GM18951 (cell line): Measurements from ENCODE around the gene MAP3K1.

Experiments used
- POLR2A ChIP-seq: IDR thresholded peaks from 4 replicates; pipeline ENCODE4 v1.6.1; 2011; ENCODE audit warnings: mild to moderate bottlenecking; ENCODE audit not compliant: insufficient read length, insufficient read depth; ENCODE audit errors: extremely low read depth
- in situ Hi-C: fragments of 300-500 bp; cut with MboI; formaldehyde crosslinking; loops from one replicate; pipeline ENCODE4 v1.12.0; 2022; ENCODE audit warnings: low sequenced_read_pairs, mixed read lengths, inconsistent platforms; ENCODE audit not compliant: unreplicated experiment

Gene MAP3K1

DNA sequence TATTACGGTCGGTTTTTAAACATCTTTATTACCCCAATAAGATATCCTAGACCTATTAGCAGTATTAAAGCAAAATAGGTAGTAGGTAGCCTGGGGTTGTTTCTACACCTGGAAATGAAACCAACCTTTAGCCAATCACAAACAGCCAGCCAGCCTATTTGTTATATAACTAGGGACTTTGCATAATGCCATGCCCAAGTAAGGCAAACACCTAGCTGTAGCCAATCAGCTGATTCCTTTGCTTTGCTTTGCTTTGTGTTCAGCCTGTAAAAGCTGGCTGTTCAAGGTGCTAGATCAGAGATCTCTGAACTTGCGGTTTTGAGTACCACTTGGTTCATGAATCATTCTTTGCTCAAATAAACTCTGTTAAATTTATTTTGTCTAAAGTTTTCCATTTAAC lies 47.6 kb downstream of the MAP3K1 start:
- in situ Hi-C loops: no loop called here
- TF ChIP-seq POLR2A: no peak

DNA sequence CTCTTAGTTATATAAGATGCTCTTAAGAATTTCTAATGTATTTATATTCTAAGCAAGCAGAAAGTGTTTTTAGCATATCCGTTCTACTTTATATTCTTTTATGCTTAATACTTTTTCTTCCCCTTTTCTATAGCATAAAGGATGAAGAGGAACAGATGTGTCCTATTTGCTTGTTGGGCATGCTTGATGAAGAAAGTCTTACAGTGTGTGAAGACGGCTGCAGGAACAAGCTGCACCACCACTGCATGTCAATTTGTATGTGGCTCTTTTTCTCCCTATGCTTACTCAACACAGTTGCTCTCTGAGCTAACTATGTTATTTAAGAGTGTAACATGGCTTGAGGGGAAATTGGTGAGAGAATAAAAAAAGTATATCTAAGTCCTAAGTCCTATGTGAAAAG lies 56.4 kb downstream of the MAP3K1 start:
- in situ Hi-C loops: no loop called here

DNA sequence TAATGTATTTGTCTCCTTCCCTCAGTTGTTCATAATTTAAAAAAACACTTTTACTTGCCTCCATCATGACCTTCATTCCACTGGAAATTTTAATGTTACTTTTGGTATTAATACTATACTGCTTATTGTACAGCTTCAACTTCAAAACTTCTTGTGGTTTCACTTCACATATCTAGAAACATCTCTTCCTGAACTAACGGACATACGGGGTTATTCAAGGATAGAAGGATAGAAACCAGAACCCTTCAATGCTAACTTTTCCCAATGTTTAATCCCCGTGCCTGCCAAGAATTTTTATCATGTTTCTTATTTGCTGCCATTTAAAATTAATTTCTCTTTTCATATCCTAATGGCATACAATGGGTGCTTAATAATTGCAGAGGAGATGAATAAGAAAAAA lies 57.7 kb downstream of the MAP3K1 start:
- no peak for TF ChIP-seq POLR2A
- in situ Hi-C loops: no loop called here

More for the DNA sequence above, 56.4 kb downstream of the MAP3K1 start:
- TF ChIP-seq POLR2A: no peak

DNA sequence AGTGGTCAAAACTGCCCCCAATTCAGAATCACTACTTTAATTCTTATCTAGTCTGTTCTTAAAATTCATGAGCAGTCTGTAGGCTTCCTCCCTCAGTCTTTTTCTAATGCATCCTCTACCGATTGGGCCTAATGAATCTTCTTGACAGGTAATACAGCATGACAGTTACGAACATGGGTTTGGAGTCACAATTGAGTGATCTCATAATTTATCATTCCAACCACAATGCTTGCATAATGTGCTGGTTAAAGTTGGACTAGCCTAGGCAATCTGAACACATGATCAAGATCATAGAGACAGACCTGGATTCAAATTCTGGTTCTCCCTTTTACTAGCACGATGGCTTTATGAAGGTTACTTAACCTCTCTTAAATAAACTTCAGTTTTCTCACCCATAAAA lies 61.0 kb downstream of the MAP3K1 start:
- in situ Hi-C loops: no loop called here
- no peak for TF ChIP-seq POLR2A

DNA sequence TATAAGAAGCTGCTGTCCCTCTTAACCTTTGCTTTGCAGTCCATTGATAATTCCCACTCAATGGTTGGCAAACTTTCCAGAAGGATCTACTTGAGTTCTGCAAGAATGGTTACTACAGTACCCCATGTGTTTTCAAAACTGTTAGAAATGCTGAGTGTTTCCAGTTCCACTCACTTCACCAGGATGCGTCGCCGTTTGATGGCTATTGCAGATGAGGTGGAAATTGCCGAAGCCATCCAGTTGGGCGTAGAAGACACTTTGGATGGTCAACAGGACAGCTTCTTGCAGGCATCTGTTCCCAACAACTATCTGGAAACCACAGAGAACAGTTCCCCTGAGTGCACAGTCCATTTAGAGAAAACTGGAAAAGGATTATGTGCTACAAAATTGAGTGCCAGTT lies 66.2 kb downstream of the MAP3K1 start:
- TF ChIP-seq POLR2A: no peak
- in situ Hi-C loops: no loop called here

DNA sequence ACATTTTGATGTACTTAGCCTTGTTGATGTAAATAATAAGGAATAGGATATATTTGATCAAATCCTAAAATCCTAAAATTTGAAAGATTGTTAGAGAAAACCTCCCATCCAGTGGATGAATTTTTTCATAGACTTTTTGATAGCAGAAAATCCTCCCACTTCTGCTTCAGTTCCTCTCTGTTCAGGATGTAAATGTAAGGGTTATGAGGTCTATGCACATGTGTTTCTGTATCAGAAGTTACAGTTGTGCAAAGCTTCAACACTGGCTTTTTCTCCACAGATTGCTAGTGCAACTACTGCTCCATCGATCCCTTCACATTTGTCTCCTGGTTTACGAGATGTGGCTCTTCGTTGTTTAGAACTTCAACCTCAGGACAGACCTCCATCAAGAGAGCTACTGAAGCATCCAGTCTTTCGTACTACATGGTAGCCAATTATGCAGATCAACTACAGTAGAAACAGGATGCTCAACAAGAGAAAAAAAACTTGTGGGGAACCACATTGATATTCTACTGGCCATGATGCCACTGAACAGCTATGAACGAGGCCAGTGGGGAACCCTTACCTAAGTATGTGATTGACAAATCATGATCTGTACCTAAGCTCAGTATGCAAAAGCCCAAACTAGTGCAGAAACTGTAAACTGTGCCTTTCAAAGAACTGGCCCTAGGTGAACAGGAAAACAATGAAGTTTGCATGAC lies 78.1 kb downstream of the MAP3K1 start:
- TF ChIP-seq POLR2A: no peak

DNA sequence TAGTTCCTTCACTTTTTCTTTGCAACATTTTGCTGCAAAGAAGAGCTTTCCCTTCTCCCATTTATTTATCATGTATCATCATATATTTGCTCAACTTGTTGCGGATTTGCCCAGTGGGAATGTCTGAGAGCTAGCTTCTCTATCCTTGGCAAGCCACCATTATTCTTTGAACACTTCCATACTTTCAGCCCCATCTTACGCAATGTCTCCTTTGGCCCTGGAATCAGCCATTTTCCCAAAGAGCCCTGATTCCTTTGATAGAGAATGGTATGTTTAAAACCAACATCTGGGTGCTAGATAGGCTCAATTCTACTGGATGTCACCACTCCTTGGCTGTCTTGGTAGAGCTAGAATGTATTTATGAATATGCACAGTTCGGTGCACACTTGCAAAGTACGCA lies 81.4 kb downstream of the MAP3K1 start:
- in situ Hi-C loops: loop anchor here (10.0 kb wide), 1 partner anchor 238 kb away; no protein-coding TSS in a partner anchor
- no peak for TF ChIP-seq POLR2A

More for the DNA sequence above, 78.1 kb downstream of the MAP3K1 start:
- in situ Hi-C loops: loop anchor here (10.0 kb wide), 1 partner anchor 241 kb away; no protein-coding TSS in a partner anchor

DNA sequence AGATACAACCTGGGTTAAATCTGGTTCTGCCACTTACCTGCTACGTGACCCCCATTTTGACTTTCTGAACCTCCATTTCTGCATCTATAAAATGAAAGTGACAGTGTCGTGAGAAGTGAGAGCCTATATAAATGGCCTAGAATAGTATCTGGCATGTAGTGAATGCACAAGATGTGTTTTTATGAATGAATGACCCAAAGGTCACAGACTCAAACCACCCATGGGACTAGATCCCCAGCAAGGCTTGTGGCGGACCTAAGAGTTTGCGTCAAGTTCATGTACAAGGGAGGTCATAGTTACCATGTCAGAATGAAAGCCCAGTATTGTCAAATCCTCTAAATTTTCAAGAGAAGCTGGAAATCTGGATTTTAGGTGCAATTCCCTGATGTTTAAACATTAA lies 82.9 kb downstream of the MAP3K1 start:
- in situ Hi-C loops: loop anchor here (10.0 kb wide), 1 partner anchor 237 kb away; no protein-coding TSS in a partner anchor
- TF ChIP-seq POLR2A: no peak

DNA sequence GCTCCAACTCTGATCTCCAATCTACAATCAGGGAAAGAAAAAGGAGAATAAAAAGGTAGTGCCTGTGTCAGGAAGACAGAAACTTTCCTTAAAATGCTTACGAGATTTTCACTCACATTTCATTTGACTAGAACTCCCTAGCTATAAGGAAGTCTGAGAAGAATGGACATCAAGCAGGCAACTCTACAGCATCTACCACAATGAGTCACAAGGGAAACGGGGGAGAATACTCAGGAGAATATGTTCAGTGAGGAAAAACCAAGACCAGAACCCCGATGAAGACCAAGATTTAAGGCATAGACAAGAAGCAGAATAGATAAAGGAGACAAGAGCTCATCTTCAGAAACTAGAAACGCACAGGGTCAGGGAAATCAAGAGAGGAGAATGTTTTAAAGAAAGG lies 85.0 kb downstream of the MAP3K1 start:
- in situ Hi-C loops: loop anchor here (10.0 kb wide), 1 partner anchor 324 kb away; no protein-coding TSS in a partner anchor
- no peak for TF ChIP-seq POLR2A

DNA sequence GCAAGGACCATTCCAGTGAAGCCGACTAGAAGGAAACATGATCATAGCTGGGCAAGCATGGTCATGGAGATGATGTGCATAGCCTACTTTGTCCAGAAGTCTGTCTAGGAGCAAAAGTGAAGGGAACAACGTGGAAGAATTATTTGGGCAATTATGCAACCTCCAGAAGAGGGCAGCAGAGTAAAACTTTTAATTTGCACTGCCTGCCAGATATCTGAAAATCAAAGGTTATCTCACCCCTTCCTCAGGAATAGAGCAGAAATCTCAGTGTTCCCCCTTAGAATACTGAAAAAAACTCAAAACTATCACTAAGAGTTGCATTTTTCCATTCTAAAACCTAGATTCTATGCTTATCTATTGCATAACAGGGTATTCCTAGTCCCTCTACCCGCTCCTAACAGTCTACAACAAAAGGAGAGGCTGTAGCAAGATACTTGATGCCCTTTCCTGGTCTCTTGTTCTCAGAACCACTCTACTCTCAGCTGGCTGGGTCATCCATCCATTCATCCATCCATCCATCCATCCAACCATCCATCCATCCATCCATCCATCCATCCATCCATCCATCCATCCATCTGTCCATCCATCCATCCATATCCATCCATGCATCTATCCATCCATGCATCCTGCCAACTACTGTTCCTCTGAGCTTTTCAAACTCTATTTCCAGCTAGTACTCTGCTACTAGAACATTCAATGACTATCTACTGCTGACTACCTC lies 85.7 kb downstream of the MAP3K1 start:
- in situ Hi-C loops: loop anchor here (10.0 kb wide), 1 partner anchor 324 kb away; no protein-coding TSS in a partner anchor
- no peak for TF ChIP-seq POLR2A

DNA sequence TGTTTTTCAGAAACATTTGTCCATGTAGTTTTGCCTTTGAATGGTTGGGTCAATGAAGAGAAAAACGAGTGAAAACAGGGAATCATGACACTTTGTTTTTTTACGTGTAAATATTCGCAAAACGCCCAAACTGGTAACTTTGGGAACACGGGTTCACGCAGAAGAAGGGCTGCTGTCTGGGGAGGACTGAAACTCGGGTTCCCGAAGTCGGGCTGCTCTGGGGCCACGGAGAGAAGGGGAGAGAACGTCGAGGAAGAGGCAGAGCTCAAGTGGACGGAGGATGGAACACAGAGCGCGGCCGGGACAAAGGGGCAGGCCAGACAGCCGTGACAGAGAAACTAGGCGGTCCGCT lies 93.6 kb downstream of the MAP3K1 start:
- in situ Hi-C loops: loop anchor here (10.0 kb wide), 1 partner anchor 316 kb away; no protein-coding TSS in a partner anchor

DNA sequence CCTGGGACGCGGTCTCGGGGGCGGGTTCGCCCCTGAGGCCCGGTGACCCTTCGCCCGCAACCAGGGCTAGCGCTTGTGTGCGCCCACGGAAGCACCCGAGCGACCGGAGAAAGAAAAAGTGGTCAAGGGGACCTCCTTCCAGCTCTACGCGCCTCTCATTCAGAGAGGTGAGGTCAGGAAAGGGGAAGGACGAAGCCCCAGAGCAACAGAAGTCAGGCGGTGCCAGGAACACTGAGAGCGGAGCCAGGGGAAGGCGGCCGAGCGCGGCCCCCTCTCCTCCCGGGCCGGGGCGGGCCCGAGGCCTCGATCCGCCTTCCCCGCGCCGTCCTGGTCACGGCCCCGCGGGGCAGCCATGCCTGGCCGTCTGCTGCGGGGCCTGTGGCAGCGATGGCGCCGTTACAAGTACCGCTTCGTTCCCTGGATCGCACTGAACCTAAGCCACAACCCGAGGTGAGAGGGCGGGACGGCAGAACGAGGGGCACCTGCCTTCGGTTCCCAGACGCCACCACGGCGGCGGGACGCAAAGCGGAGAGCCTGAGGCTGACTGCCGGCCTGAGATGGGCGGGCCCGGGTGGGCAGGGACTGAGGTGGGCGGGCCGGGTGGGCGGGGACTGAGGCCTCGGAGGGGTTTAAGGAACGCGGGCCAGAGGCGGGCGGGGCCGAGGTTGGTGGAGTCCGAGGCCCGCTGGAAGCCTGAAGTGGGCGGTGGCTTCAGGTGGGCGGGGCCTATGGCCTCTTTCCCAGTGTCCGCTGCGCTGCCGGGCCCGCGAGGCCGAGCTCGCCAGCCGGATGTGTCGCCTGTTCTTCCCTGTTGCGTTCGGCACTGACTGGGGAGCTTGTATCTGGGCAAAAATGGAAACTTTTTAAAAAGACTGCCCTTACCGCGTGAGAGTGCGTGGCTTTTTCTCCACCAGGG lies 94.2 kb downstream of the MAP3K1 start, which contains the start of gene SETD9:
Gene SETD9, plus strand, starts transcription at position 303 of the 916 bp plus-strand sequence. Its CDS starts 50 bp downstream, at position 353.
- peak; percentile 96 for TF ChIP-seq POLR2A
- in situ Hi-C loops: loop anchor here (10.0 kb wide), 1 partner anchor 315 kb away; no protein-coding TSS in a partner anchor

More for the DNA sequence above, 93.6 kb downstream of the MAP3K1 start:
- no peak for TF ChIP-seq POLR2A
